ENCODE measurements around the gene IQGAP2.
"Not testable (repeated sequence)": the region's sequence is repeated elsewhere in the genome, so short reads cannot be mapped to it uniquely, and the experiment has no call there.

The IQGAP2 gene

DNA sequence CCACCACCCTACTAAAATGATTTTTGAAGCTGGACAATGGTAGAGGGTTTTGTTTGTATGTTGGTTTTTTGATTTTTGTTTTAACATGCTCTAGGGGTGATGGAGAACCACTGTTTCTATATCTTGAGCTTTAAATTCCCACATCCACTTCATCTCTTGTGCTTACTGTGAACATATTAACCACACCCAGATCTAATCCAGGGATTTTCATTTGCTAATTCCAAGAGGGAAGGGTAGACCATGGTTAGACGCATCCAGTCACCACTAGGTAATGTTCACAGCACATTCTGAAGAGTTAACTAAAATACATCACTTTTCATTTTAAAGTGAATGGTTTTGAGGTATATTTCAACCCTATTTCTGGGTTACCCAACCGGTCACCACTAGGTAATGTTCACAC is 36.5 kb upstream of the IQGAP2 start:
- in situ Hi-C loops (cut with HindIII; ENCODE audit: low sequenced_read_pairs): no loop called here
- DNase-seq (ENCODE audit: low read depth): no peak
- TF ChIP-seq, protein P1, sequence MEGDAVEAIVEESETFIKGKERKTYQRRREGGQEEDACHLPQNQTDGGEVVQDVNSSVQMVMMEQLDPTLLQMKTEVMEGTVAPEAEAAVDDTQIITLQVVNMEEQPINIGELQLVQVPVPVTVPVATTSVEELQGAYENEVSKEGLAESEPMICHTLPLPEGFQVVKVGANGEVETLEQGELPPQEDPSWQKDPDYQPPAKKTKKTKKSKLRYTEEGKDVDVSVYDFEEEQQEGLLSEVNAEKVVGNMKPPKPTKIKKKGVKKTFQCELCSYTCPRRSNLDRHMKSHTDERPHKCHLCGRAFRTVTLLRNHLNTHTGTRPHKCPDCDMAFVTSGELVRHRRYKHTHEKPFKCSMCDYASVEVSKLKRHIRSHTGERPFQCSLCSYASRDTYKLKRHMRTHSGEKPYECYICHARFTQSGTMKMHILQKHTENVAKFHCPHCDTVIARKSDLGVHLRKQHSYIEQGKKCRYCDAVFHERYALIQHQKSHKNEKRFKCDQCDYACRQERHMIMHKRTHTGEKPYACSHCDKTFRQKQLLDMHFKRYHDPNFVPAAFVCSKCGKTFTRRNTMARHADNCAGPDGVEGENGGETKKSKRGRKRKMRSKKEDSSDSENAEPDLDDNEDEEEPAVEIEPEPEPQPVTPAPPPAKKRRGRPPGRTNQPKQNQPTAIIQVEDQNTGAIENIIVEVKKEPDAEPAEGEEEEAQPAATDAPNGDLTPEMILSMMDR (IDR thresholded peaks at IDR 0.05; ENCODE audit: low read depth, low read length, missing control alignments): no peak
- no peak overlapping the region for H3K4me3 ChIP-seq (ENCODE audit: low read depth, low read length)

DNA sequence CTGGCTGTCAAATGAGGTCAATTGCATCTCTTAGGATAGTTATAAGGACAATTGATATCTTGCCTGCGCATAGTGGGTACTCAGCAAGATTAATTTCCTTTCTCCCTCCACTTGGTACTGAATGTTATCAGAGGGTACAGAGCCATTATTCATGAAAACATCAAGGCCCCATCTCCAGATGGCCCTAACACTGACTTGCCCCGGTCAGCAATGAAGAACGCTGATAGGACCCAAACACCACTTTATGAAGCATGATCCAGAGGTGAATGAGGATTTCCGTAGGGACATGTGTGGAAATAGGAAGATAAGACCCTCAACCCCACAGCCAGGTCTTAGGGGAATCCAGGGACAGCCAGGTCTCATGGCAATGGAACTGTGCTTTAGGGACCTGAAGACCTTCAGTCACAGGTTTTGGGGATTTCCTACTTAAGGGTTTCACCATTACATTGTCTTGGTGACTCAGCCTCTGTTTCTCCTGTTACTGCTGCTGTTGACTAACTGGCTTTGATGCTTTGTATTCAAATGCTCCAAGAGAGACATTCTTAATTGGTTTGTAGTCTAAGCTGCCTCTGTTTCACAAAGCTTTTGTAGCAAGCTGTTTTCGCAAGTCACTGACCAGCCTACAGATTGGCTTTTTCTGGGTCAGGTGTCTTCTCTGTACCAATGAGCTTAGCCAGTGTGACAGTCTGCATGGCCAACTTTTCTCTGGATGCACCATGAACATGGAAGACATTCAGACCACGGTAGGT is 35.3 kb upstream of the IQGAP2 start:
- DNase-seq (ENCODE audit: low read depth): no peak
- TF ChIP-seq, protein P1 (IDR thresholded peaks at IDR 0.05; ENCODE audit: low read depth, low read length, missing control alignments): no peak
- in situ Hi-C loops (cut with HindIII; ENCODE audit: low sequenced_read_pairs): no loop called here
- no peak overlapping the region for H3K4me3 ChIP-seq (ENCODE audit: low read depth, low read length)

DNA sequence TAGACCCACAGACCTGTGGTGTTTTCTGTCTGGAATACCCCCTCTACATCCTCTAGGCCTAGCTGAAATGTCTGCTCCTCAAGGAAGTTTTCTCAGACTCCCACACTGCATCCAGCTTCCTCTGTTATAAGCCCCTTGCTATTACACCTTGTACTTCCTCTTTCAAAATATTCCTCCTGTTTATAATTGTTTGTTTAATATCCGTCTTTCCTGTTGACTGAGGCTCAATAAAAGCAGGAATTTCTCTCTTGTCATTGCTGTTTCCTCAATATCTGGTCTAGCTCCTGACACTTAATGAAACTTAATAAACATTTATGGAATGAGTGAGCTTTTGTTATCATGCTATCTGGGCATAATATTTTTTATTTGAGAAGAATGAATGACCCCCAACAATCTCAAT is 34.1 kb upstream of the IQGAP2 start:
- TF ChIP-seq, protein P1 (IDR thresholded peaks at IDR 0.05; ENCODE audit: low read depth, low read length, missing control alignments): no peak
- in situ Hi-C loops (cut with HindIII; ENCODE audit: low sequenced_read_pairs): no loop called here
- no peak for DNase-seq (ENCODE audit: low read depth)
- H3K4me3 ChIP-seq (ENCODE audit: low read depth, low read length): no peak overlapping the region

DNA sequence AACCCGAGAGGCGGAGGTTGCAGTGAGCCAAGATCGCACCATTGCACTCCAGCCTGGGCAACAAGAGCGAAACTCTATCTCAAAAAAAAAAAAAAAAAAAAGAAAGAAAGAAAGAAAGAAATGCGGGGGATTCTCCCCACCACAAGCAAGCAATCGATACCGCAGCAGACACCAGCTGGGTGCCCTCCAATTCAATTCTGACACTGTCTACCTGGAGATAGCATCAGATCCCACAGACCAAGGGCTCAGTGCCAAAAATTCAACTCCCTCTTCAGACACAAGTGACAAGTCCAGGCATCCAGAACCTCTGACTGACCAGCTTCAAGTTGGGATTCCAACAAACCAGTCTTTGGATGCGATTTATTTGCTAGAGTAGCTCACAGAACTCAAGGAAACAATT is 33.4 kb upstream of the IQGAP2 start:
- H3K4me3 ChIP-seq (ENCODE audit: low read depth, low read length): not testable (repeated sequence)

DNA sequence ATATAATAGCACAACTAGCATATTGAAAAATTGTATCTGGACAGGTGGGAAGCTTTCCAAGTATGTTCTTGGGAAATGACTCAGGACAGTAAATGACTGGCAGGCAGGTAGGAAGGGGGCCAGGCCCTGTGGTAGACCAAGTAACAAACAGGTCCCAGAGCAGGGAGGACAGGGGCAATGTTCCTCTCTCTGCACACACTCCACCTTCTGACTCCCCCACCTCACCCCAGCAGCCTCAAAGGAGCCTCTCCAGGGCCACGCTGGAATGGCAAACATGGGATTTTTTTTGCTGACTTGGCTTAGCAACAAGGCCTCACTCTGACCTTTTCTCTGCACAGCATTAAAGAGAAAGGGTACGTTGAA is 31.1 kb upstream of the IQGAP2 start:
- H3K4me3 ChIP-seq (ENCODE audit: low read depth, low read length): no peak overlapping the region
- DNase-seq (ENCODE audit: low read depth): no peak
- TF ChIP-seq, protein P1 (IDR thresholded peaks at IDR 0.05; ENCODE audit: low read depth, low read length, missing control alignments): no peak
- in situ Hi-C loops (cut with HindIII; ENCODE audit: low sequenced_read_pairs): no loop called here

More for the DNA sequence above, 33.4 kb upstream of the IQGAP2 start:
- in situ Hi-C loops (cut with HindIII; ENCODE audit: low sequenced_read_pairs); DNase-seq (ENCODE audit: low read depth): not testable (repeated sequence)

DNA sequence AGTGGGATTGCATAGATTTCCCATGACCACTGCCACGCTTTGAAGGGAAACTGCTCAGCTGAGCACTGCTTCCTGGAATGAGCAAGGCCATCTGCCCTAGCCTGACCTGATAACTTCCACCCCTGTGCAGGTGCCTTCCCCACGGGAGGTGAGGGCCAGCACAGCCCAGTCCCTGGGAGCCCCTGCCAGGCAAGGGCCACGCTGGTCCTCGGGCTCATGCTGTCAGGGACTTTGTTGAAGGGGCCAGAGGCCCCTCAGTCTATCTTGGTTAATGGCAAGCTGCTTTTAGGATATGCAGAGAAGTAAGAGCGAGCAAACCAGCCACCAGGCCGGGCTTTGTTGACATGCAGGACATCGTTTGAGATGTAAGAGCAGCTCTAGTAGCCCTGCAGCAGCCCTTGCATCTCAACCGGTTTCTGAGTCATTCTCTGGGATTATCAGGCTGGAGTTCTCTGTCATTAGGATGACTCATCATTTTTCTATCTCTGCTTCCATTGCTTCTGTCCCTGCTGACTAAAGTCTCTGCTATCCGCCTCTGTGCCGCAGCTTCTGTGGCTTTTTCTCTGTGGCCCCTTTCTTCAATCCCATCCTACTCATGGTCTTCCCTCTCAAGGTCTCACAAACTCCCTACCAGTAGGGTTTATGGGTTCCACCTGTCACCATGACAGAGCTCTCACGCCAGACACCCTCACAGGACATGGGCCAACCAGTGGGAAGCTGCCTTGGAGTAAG is 30.6 kb upstream of the IQGAP2 start:
- DNase-seq (ENCODE audit: low read depth): peak; percentile 53
- H3K4me3 ChIP-seq (ENCODE audit: low read depth, low read length): no peak overlapping the region
- TF ChIP-seq, protein P1 (IDR thresholded peaks at IDR 0.05; ENCODE audit: low read depth, low read length, missing control alignments): no peak
- in situ Hi-C loops (cut with HindIII; ENCODE audit: low sequenced_read_pairs): no loop called here

All from astrocyte of the cerebellum (primary cell).